A673 (cell line): ENCODE results near the gene VIT. TPM values are rescaled to one million over a fixed set of nuclear protein-coding genes. Genes with fewer than 3 reads are reported as not detected.
"Not testable (repeated sequence)": the region's sequence is repeated elsewhere in the genome, so short reads cannot be mapped to it uniquely, and the experiment has no call there.

Experiments
- BruUV-seq: library from RNA; stranded (reverse); fragments of 400-500 nt; replicated peaks from 2 replicates; lab custom pipeline; 2021; lab: Mats Ljungman, UMichigan
- CTCF ChIA-PET: fragments of 300-600 bp; sonication (Branson Sonifier 250); formaldehyde crosslinking; loops from one replicate; lab custom pipeline; 2022; ENCODE audit warnings: antibody characterized with exemption; lab: Charles Lee
- POLR2A ChIA-PET: fragments of 300-600 bp; sonication (Branson Sonifier 250); formaldehyde crosslinking; loops from one replicate; lab custom pipeline; 2022; ENCODE audit warnings: antibody characterized with exemption; ENCODE audit not compliant: low non-redundant PET; lab: Charles Lee
- DNase-seq: peaks from one replicate; pipeline ENCODE4 v3.0.0-alpha.2; 2015; ENCODE audit warnings: low spot score
- H3K27ac ChIP-seq: fragments of 200-600 bp; sonication (generic); 2 replicates; pipeline ENCODE4 v1.5.1; 2016; ENCODE audit warnings: mixed run types, low read depth, mild to moderate bottlenecking, mixed read lengths, antibody characterized with exemption, low read length; ENCODE audit not compliant: poor library complexity, severe bottlenecking
- H3K27me3 ChIP-seq: fragments of 200-600 bp; sonication (generic); replicated peaks from 2 replicates; pipeline ENCODE4 v1.6.1; 2017; ENCODE audit warnings: mixed run types, low read depth, mild to moderate bottlenecking, mixed read lengths, antibody characterized with exemption, low read length; ENCODE audit not compliant: insufficient read depth, poor library complexity
- H3K36me3 ChIP-seq: fragments of 200-600 bp; sonication (generic); 2 replicates; pipeline ENCODE4 v1.6.1; 2016; ENCODE audit warnings: mixed run types, mild to moderate bottlenecking, mixed read lengths, antibody characterized with exemption, low read length; ENCODE audit not compliant: insufficient read depth, poor library complexity, severe bottlenecking
- H3K4me1 ChIP-seq: fragments of 200-600 bp; sonication (generic); 2 replicates; pipeline ENCODE4 v1.6.1; 2017; ENCODE audit warnings: mixed run types, mild to moderate bottlenecking, mixed read lengths, antibody characterized with exemption, low read length; ENCODE audit not compliant: insufficient read depth, poor library complexity, severe bottlenecking
- H3K4me3 ChIP-seq: fragments of 200-600 bp; sonication (generic); 2 replicates; pipeline ENCODE4 v1.5.1; 2016; ENCODE audit warnings: low read depth, mixed run types, mild to moderate bottlenecking, mixed read lengths, low read length; ENCODE audit not compliant: poor library complexity, severe bottlenecking
- H3K9me3 ChIP-seq: fragments of 200-600 bp; sonication (generic); 2 replicates; pipeline ENCODE4 v1.6.1; 2016; ENCODE audit warnings: mixed run types, low read depth, mild to moderate bottlenecking, mixed read lengths, antibody characterized with exemption, low read length; ENCODE audit not compliant: poor library complexity, severe bottlenecking
- CTCF ChIP-seq: fragments of 300-800, 200-600 bp; sonication (generic); conservative IDR thresholded peaks from 2 replicates; pipeline ENCODE4 v1.5.1; 2017; ENCODE audit warnings: low read depth, mild to moderate bottlenecking, antibody characterized with exemption, low read length, moderate library complexity, mixed read lengths
- EZH2 ChIP-seq: fragments of 200-600 bp; sonication (generic); IDR thresholded peaks from 2 replicates; pipeline ENCODE4 v1.6.1; 2017; ENCODE audit warnings: borderline replicate concordance, low read depth, mild to moderate bottlenecking, mixed read lengths, antibody characterized with exemption, low read length; ENCODE audit not compliant: poor library complexity, severe bottlenecking
- intact Hi-C: fragments of 100-400 bp; cut with micrococcal nuclease; formaldehyde crosslinking; loops from one replicate; pipeline ENCODE4 v1.10.0; 2022; ENCODE audit not compliant: unreplicated experiment
- total RNA-seq: library from RNA; stranded (reverse); gene quantifications from 2 replicates; pipeline ENCODE4 v1.2.3, GENCODE V29; 2021

VIT gene
- total RNA-seq, 1 experiment from 2014 or later: not detected

GRCh38 chr2:36683002-36683401 is 13.5 kb upstream of the VIT start:
- no peak for DNase-seq
- intact Hi-C loops: no loop called here
- ChIA-PET CTCF (no interaction called here), POLR2A (no interaction called here)
- Histone ChIP-seq H3K36me3 (no peaks in the 10 kb centered on the region), H3K4me1 (no peaks in the 10 kb centered on the region), H3K9me3 (peaks cover 9% of the 10 kb centered on the region), H3K27ac (no peak overlapping the region), H3K4me3 (no peak overlapping the region), H3K27me3 (no peaks in the 10 kb centered on the region)
- no peak for TF ChIP-seq CTCF
- no peak for TF ChIP-seq EZH2
- no TSS peak for BruUV-seq

GRCh38 chr2:36688291-36688690 is 8.2 kb upstream of the VIT start:
- H3K27ac ChIP-seq, H3K9me3 ChIP-seq, POLR2A ChIA-PET, CTCF ChIA-PET, H3K4me3 ChIP-seq, H3K4me1 ChIP-seq, H3K27me3 ChIP-seq, H3K36me3 ChIP-seq, DNase-seq, intact Hi-C loops, BruUV-seq: not testable (repeated sequence)

- H3K27ac ChIP-seq, BruUV-seq, H3K9me3 ChIP-seq, H3K36me3 ChIP-seq, intact Hi-C loops, H3K4me1 ChIP-seq, H3K27me3 ChIP-seq, POLR2A ChIA-PET, DNase-seq, H3K4me3 ChIP-seq, CTCF ChIA-PET: not testable (repeated sequence)
These were observed 7.5 kb upstream of the VIT start for GRCh38 chr2:36689013-36689412.

DNA sequence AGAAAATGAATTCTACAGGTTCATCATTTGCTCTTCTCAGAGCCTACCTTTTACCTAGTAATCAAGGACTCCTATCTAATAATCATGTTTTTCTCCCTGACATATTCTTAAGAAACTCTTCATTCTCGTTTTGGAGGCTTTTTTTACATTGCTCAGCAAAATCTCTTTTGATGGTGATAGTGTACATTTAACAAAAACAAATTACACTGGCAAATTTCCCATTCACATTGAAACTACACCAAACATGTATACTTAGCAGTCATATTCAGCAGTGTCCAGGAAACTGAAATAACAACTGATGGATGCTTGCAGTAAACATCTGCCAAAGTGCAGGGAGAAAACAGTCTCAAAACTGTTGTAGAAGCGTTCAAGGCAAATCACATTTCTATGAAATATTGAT is 4.4 kb upstream of the VIT start:
- POLR2A ChIA-PET: no interaction called here
- BruUV-seq: no TSS peak
- H3K27me3 ChIP-seq: no peaks in the 10 kb centered on the region
- CTCF ChIA-PET: interaction anchor here (0.6 kb wide), 1 partner anchor 58 kb away, joined by 4 read pairs; no protein-coding TSS in a partner anchor
- H3K4me3 ChIP-seq: no peak overlapping the region
- no peaks in the 10 kb centered on the region for H3K9me3 ChIP-seq
- intact Hi-C loops: no loop called here
- H3K36me3 ChIP-seq: no peaks in the 10 kb centered on the region
- no peaks in the 10 kb centered on the region for H3K4me1 ChIP-seq
- no peak overlapping the region for H3K27ac ChIP-seq
- TF ChIP-seq CTCF: no peak
- no peak for TF ChIP-seq EZH2
- no peak for DNase-seq
